SK-N-SH (cell line): Measurements from ENCODE around the gene KY. TPM values are rescaled to one million over a fixed set of nuclear protein-coding genes. Genes with fewer than 3 reads are reported as not detected.

Source experiments
- CTCF ChIA-PET: fragments of 300-600, 350-600 bp; formaldehyde crosslinking; extraction: SDS; loops from one replicate; lab custom pipeline; 2021; lab: Yijun Ruan, JAX
- POLR2A ChIA-PET: fragments of 350-600 bp; sonication (Branson Sonifier 250); formaldehyde crosslinking; extraction: SDS; loops from one replicate; lab custom pipeline; 2020; ENCODE audit warnings: antibody characterized with exemption, inconsistent platforms; lab: Yijun Ruan, JAX
- DNase-seq: peaks from one replicate; pipeline ENCODE4 v3.0.0; 2012
- H2AFZ ChIP-seq: fragments of 200-600 bp; sonication (generic); 2 replicates; pipeline ENCODE4 v1.8.1; 2016; ENCODE audit warnings: antibody characterized with exemption, mild to moderate bottlenecking, low read depth
- H3F3A ChIP-seq: fragments of 200-600 bp; sonication (generic); replicated peaks from 2 replicates; pipeline ENCODE3; 2016; ENCODE audit warnings: antibody characterized with exemption, mild to moderate bottlenecking; ENCODE audit not compliant: insufficient read depth
- H3K27ac ChIP-seq, 2 experiments: fragments of 200-500 bp in 1 of 2; fragments of 200-600 bp in 1 of 2; sonication (Bioruptor generic) in 1 of 2; sonication (generic), shearing (Covaris generic) in 1 of 2; 2 replicates each; pipeline versions ENCODE4 v1.5.1 to v1.6.1; 2014 to 2016; ENCODE audit warnings: low read depth in 2 of 2, inconsistent platforms in 1 of 2, low read length in 1 of 2, mild to moderate bottlenecking in 1 of 2, mixed read lengths in 1 of 2
- H3K27me3 ChIP-seq: fragments of 200-600 bp; sonication (generic), shearing (Covaris generic); 2 replicates; pipeline ENCODE4 v1.6.1; 2016; ENCODE audit warnings: mixed run types; ENCODE audit not compliant: insufficient read depth
- H3K36me3 ChIP-seq, 2 experiments: fragments of 200-500 bp in 1 of 2; fragments of 200-600 bp in 1 of 2; sonication (Bioruptor generic) in 1 of 2; sonication (generic) in 1 of 2; replicated peaks in 1 of 2; 2 replicates each; pipeline versions ENCODE3 to v1.5.1; 2014 to 2016; ENCODE audit warnings: low read length in 1 of 2, mild to moderate bottlenecking in 1 of 2; ENCODE audit not compliant: insufficient read depth in 2 of 2, control insufficient read depth in 1 of 2
- H3K4me1 ChIP-seq, 2 experiments: fragments of 200-500 bp in 1 of 2; fragments of 200-600 bp in 1 of 2; sonication (Bioruptor generic) in 1 of 2; sonication (generic), shearing (Covaris generic) in 1 of 2; 2 replicates each; pipeline versions ENCODE4 v1.5.1 to v1.6.1; 2014 to 2016; ENCODE audit warnings: low read depth in 1 of 2, low read length in 1 of 2, mixed run types in 1 of 2; ENCODE audit not compliant: insufficient read depth in 2 of 2, control insufficient read depth in 1 of 2
- H3K4me2 ChIP-seq: fragments of 200-600 bp; sonication (generic), shearing (Covaris generic); 2 replicates; pipeline ENCODE4 v1.6.1; 2017; ENCODE audit warnings: mixed run types
- H3K4me3 ChIP-seq, 2 experiments: fragments of 200-500 bp in 1 of 2; fragments of 200-600 bp in 1 of 2; sonication (Bioruptor generic) in 1 of 2; sonication (generic), shearing (Covaris generic) in 1 of 2; 2 replicates each; pipeline versions ENCODE4 v1.5.1 to v1.8.1; 2014 to 2016; ENCODE audit warnings: low read depth in 2 of 2, inconsistent platforms in 1 of 2, low read length in 1 of 2, mild to moderate bottlenecking in 1 of 2, mixed read lengths in 1 of 2, moderate library complexity in 1 of 2
- H3K79me2 ChIP-seq: fragments of 200-600 bp; sonication (generic); 2 replicates; pipeline ENCODE4 v1.8.1; 2017; ENCODE audit warnings: mild to moderate bottlenecking; ENCODE audit not compliant: insufficient read depth
- H3K9ac ChIP-seq: fragments of 200-600 bp; sonication (generic); 2 replicates; pipeline ENCODE4 v1.6.1; 2017; ENCODE audit warnings: mixed run types
- H3K9me2 ChIP-seq: fragments of 200-600 bp; sonication (generic); 2 replicates; pipeline ENCODE4 v1.6.1; 2017; ENCODE audit warnings: mixed run types
- H3K9me3 ChIP-seq: fragments of 200-600 bp; sonication (generic); 2 replicates; pipeline ENCODE4 v1.6.1; 2017; ENCODE audit warnings: mixed run types, mild to moderate bottlenecking, moderate library complexity
- H4K20me1 ChIP-seq: fragments of 200-600 bp; sonication (generic); 2 replicates; pipeline ENCODE4 v1.6.1; 2017; ENCODE audit warnings: mild to moderate bottlenecking, mixed run types; ENCODE audit not compliant: insufficient read depth
- CHD2 ChIP-seq: fragments of 150-350 bp; IDR thresholded peaks from 2 replicates; pipeline ENCODE4 v1.6.1; 2018; ENCODE audit warnings: low read length; ENCODE audit not compliant: partially characterized antibody
- FOSL2 ChIP-seq: IDR thresholded peaks from 2 replicates; pipeline ENCODE4 v1.4.0; 2012; ENCODE audit warnings: low read depth, mild to moderate bottlenecking, moderate library complexity, borderline replicate concordance
- GATA2 ChIP-seq: sonication (generic); formaldehyde crosslinking; IDR thresholded peaks from 2 replicates; pipeline ENCODE4 v1.5.0; 2020; ENCODE audit warnings: mild to moderate bottlenecking, missing genetic modification reagents
- IRF3 ChIP-seq: fragments of 150-350 bp; IDR thresholded peaks from 2 replicates; pipeline ENCODE4 v1.6.1; 2016; ENCODE audit warnings: mild to moderate bottlenecking, low read depth, low read length
- JUND ChIP-seq: IDR thresholded peaks from 2 replicates; pipeline ENCODE4 v1.4.0; 2012
- NFIC ChIP-seq: IDR thresholded peaks from 2 replicates; pipeline ENCODE4 v1.4.0; 2012; ENCODE audit warnings: borderline replicate concordance
- NRF1 ChIP-seq: IDR thresholded peaks from 2 replicates; pipeline ENCODE4 v1.6.1; 2012; ENCODE audit warnings: low read depth, mild to moderate bottlenecking, low read length
- POLR2AphosphoS5 ChIP-seq: IDR thresholded peaks from 2 replicates; pipeline ENCODE4 v1.6.1; 2012; ENCODE audit warnings: low read depth, low read length
- RCOR1 ChIP-seq: fragments of 150-350 bp; IDR thresholded peaks from 2 replicates; pipeline ENCODE4 v1.6.1; 2017; ENCODE audit warnings: antibody characterized with exemption, low read length
- RFX5 ChIP-seq: IDR thresholded peaks from 2 replicates; pipeline ENCODE4 v1.6.1; 2012; ENCODE audit warnings: mild to moderate bottlenecking, improper control_type of control experiment, low read length
- RXRA ChIP-seq: IDR thresholded peaks from 2 replicates; pipeline ENCODE4 v1.4.0; 2012; ENCODE audit warnings: low read depth, mild to moderate bottlenecking, borderline replicate concordance
- SIN3A ChIP-seq: IDR thresholded peaks from 2 replicates; pipeline ENCODE4 v1.6.1; 2012; ENCODE audit warnings: low read depth, mild to moderate bottlenecking, low read length, moderate library complexity, borderline replicate concordance
- TAF1 ChIP-seq: IDR thresholded peaks from 2 replicates; pipeline ENCODE4 v1.6.1; 2012; ENCODE audit warnings: low read depth, mild to moderate bottlenecking, low read length, moderate library complexity, borderline replicate concordance
- TCF12 ChIP-seq: IDR thresholded peaks from 2 replicates; pipeline ENCODE4 v1.4.0; 2012
- TEAD4 ChIP-seq: IDR thresholded peaks from 2 replicates; pipeline ENCODE4 v1.4.0; 2012; ENCODE audit warnings: mild to moderate bottlenecking, borderline replicate concordance; ENCODE audit not compliant: insufficient read depth
- USF2 ChIP-seq: fragments of 150-350 bp; IDR thresholded peaks from 2 replicates; pipeline ENCODE4 v1.6.1; 2017; ENCODE audit warnings: antibody characterized with exemption, low read length, low read depth, borderline replicate concordance
- WGBS: methylation state at CpG from one replicate; pipeline ENCODE4 v1.1.6; 2017; ENCODE audit warnings: low lambda C conversion rate; 5-methylcytosine and 5-hydroxymethylcytosine counted together
- polyA plus RNA-seq, 3 experiments: library from polyadenylated mRNA; depleted of rRNA; stranded (reverse); fragments of >200 nt; gene quantifications; 2 replicates each; pipeline ENCODE4 v1.2.3, GENCODE V29; 2012
- TF ChIP-seq, protein P1 (sequence below): IDR thresholded peaks from 2 replicates; pipeline ENCODE4; 2012

The KY gene
- polyA plus RNA-seq, 1 of the 3 experiments (the other 2 are of a cell fraction): 2.4 TPM

- no peak for TF ChIP-seq IRF3
Observed at GRCh38 chr3:134606033-134607025, 44.5 kb downstream of the KY start (continued).

DNA sequence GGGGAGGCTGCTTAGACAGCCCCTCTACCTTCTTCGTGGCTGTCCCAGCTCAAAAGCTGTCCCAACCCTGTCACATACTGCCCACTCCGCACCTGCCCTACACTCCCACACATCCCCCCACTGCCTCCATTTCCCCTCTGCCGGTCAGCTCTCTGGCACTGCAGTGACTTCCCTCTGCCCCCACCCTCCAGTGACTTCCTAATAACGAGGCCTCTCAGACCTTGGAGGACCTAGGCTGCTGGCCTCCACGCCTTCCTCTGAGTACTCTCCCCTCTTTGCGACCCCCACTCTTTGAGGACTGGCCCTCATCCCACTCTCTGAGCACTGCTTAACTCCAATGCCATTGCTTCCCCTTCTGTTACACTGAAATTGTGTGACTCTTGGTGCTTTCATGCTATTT lies 45.3 kb downstream of the KY start:
- Histone ChIP-seq H3K27me3 (no peaks in the 10 kb centered on the region), H3K9me3 (no peaks in the 10 kb centered on the region), H3K9me2 (no peaks in the 10 kb centered on the region), H3K4me2 (no peak overlapping the region), H3K79me2 (no peaks in the 10 kb centered on the region), H3K27ac (no peak overlapping the region), H4K20me1 (no peaks in the 10 kb centered on the region), H3K4me1 (peaks cover 0 to 32% of the 10 kb centered on the region in 2 experiments; a peak in 2 of 4 replicates), H3K4me3 (no peak overlapping the region), H2AFZ (no peak overlapping the region), H3K9ac (no peak overlapping the region), H3F3A (no peaks in the 10 kb centered on the region), H3K36me3 (no peaks in the 10 kb centered on the region)
- TF ChIP-seq RXRA (no peak), TEAD4 (no peak), TCF12 (no peak), RCOR1 (no peak), FOSL2 (no peak), POLR2AphosphoS5 (no peak), CHD2 (no peak), SIN3A (no peak)
- TF ChIP-seq, protein P1, sequence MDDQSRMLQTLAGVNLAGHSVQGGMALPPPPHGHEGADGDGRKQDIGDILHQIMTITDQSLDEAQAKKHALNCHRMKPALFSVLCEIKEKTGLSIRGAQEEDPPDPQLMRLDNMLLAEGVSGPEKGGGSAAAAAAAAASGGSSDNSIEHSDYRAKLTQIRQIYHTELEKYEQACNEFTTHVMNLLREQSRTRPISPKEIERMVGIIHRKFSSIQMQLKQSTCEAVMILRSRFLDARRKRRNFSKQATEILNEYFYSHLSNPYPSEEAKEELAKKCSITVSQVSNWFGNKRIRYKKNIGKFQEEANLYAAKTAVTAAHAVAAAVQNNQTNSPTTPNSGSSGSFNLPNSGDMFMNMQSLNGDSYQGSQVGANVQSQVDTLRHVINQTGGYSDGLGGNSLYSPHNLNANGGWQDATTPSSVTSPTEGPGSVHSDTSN: no peak
- ChIA-PET POLR2A (no interaction called here), CTCF (interaction anchor here (0.6 to 6.1 kb wide), 2 partner anchors 9 to 188 kb away, joined by 3 to 82 read pairs; partner anchors contain the start of gene EPHB1)
- 70% methylated on average over 6 of the region's 6 CpGs for WGBS
- DNase-seq: no peak

- H3K27ac ChIP-seq: no peak overlapping the region
- ChIA-PET POLR2A (no interaction called here), CTCF (interaction anchor here (0.6 to 6.1 kb wide), 6 partner anchors 10 to 1441 kb away, joined by 3 to 82 read pairs (median 21); partner anchors contain the start of gene EPHB1)
- no peak overlapping the region for H3K9ac ChIP-seq
- no peaks in the 10 kb centered on the region for H4K20me1 ChIP-seq
- H3K4me3 ChIP-seq: no peak overlapping the region
- TF ChIP-seq GATA2 (no peak), RXRA (no peak), TAF1 (no peak), USF2 (no peak), JUND (no peak), NFIC (no peak), NRF1 (no peak), RFX5 (no peak)
- no peaks in the 10 kb centered on the region for H3K79me2 ChIP-seq
- peaks cover 0 to 29% of the 10 kb centered on the region in 2 experiments; a peak in 3 of 4 replicates for H3K4me1 ChIP-seq
- DNase-seq: no peak
- H3K4me2 ChIP-seq: no peak overlapping the region
- 88% methylated on average over 6 of the region's 13 CpGs for WGBS
- no peaks in the 10 kb centered on the region for H3F3A ChIP-seq
- H3K9me3 ChIP-seq: no peaks in the 10 kb centered on the region
- H3K27me3 ChIP-seq: no peaks in the 10 kb centered on the region
- H2AFZ ChIP-seq: no peak overlapping the region
- H3K9me2 ChIP-seq: no peaks in the 10 kb centered on the region
- no peaks in the 10 kb centered on the region for H3K36me3 ChIP-seq
Observed at GRCh38 chr3:134603956-134604355, 46.9 kb downstream of the KY start.
